Smooth muscle cell (in vitro differentiated cells): Measurements from ENCODE around the gene GNG11. TPM values are rescaled to one million over a fixed set of nuclear protein-coding genes. Genes with fewer than 3 reads are reported as not detected.

Experiments used
- DNase-seq: peaks from one replicate; lab custom pipeline; 2025; ENCODE audit not compliant: unreplicated experiment; lab: John Stamatoyannopoulos, UW
- H2AFZ ChIP-seq: fragments of 200-600 bp; sonication (generic); 2 replicates; pipeline ENCODE4 v1.6.0; 2016; ENCODE audit warnings: antibody characterized with exemption, low read depth, mild to moderate bottlenecking
- H3F3A ChIP-seq: fragments of 200-600 bp; sonication (generic); 2 replicates; pipeline ENCODE4 v1.6.0; 2017; ENCODE audit warnings: antibody characterized with exemption, low read depth
- H3K27ac ChIP-seq: fragments of 200-600 bp; sonication (generic); 2 replicates; pipeline ENCODE4 v1.5.1; 2016; ENCODE audit warnings: low read depth, mild to moderate bottlenecking
- H3K27me3 ChIP-seq: fragments of 200-600 bp; sonication (generic); 2 replicates; pipeline ENCODE4 v1.6.1; 2016; ENCODE audit warnings: low read depth, mild to moderate bottlenecking
- H3K36me3 ChIP-seq: fragments of 200-600 bp; sonication (generic); 2 replicates; pipeline ENCODE4 v1.5.1; 2016; ENCODE audit warnings: low read depth
- H3K4me1 ChIP-seq: fragments of 200-600 bp; sonication (generic); 2 replicates; pipeline ENCODE4 v1.5.1; 2016; ENCODE audit warnings: low read depth
- H3K4me2 ChIP-seq: fragments of 200-600 bp; sonication (generic); 2 replicates; pipeline ENCODE4 v1.6.0; 2016; ENCODE audit warnings: mild to moderate bottlenecking
- H3K4me3 ChIP-seq: fragments of 200-600 bp; sonication (generic); 2 replicates; pipeline ENCODE4 v1.5.1; 2016; ENCODE audit warnings: mild to moderate bottlenecking
- H3K79me2 ChIP-seq: fragments of 200-600 bp; sonication (generic); 2 replicates; pipeline ENCODE4 v1.6.0; 2016; ENCODE audit warnings: low read depth, mild to moderate bottlenecking
- H3K9ac ChIP-seq: fragments of 200-600 bp; sonication (generic); 2 replicates; pipeline ENCODE4 v1.6.0; 2016; ENCODE audit warnings: low read depth
- H3K9me3 ChIP-seq: fragments of 200-600 bp; sonication (generic); replicated peaks from 2 replicates; pipeline ENCODE4 v1.5.1; 2016; ENCODE audit warnings: low read depth
- H4K20me1 ChIP-seq: fragments of 200-600 bp; sonication (generic); 2 replicates; pipeline ENCODE4 v1.6.0; 2016; ENCODE audit warnings: low read depth
- CTCF ChIP-seq: fragments of 200-600 bp; sonication (generic); IDR thresholded peaks from 2 replicates; pipeline ENCODE4 v1.5.1; 2017; ENCODE audit warnings: borderline replicate concordance, mild to moderate bottlenecking, antibody characterized with exemption; ENCODE audit not compliant: insufficient read depth, poor library complexity, severe bottlenecking
- WGBS: methylation state at CpG from one replicate; pipeline ENCODE4 v1.1.7; 2016; ENCODE audit warnings: low lambda C conversion rate; 5-methylcytosine and 5-hydroxymethylcytosine counted together
- polyA plus RNA-seq: library from polyadenylated mRNA; unstranded; fragments of >200 nt; fragmentation: Nextera tagmentation; extraction: Ambion mirVana; gene quantifications from 2 replicates; pipeline ENCODE4 v1.2.1, GENCODE V29; 2016
- total RNA-seq: library from RNA; depleted of rRNA; stranded (reverse); fragments of >200 nt; gene quantifications from 2 replicates; pipeline ENCODE4 v1.2.3, GENCODE V29; 2014

GNG11 gene
- total and polyA plus RNA-seq, 2 experiments from 2014 or later: 13.4 to 31.2 TPM

GRCh38 chr7:93921186-93921585, 349 bp upstream of the GNG11 start:
- H3K4me3 ChIP-seq: peak overlapping the region; percentile 55
- no peaks in the 10 kb centered on the region for H3K27me3 ChIP-seq
- no peaks in the 10 kb centered on the region for H3K9me3 ChIP-seq
- WGBS: 71% methylated on average over 8 of the region's 8 CpGs
- DNase-seq: no peak
- no peaks in the 10 kb centered on the region for H4K20me1 ChIP-seq
- peak overlapping the region; percentile 85 for H3K4me2 ChIP-seq
- H3K27ac ChIP-seq: peak overlapping the region; percentile 76
- H3K9ac ChIP-seq: no peak overlapping the region
- H3F3A ChIP-seq: peaks cover 7% of the 10 kb centered on the region
- H3K79me2 ChIP-seq: peaks cover 17% of the 10 kb centered on the region
- peak overlapping the region; percentile 68 for H2AFZ ChIP-seq
- no peak for TF ChIP-seq CTCF
- peaks cover 24% of the 10 kb centered on the region for H3K4me1 ChIP-seq
- peaks cover 3% of the 10 kb centered on the region for H3K36me3 ChIP-seq

GRCh38 chr7:93923296-93923695, 1.8 kb downstream of the GNG11 start:
- Histone ChIP-seq H2AFZ (no peak overlapping the region), H3K4me1 (peaks cover 24% of the 10 kb centered on the region), H3K27ac (no peak overlapping the region), H3K79me2 (peaks cover 17% of the 10 kb centered on the region), H3K4me3 (peak overlapping the region; percentile 55), H3K9me3 (no peaks in the 10 kb centered on the region), H3K9ac (no peak overlapping the region), H3K27me3 (no peaks in the 10 kb centered on the region), H3K4me2 (peak overlapping the region; percentile 85), H4K20me1 (no peaks in the 10 kb centered on the region), H3F3A (peaks cover 7% of the 10 kb centered on the region), H3K36me3 (peaks cover 6% of the 10 kb centered on the region)
- no peak for DNase-seq
- WGBS: 81% methylated on average over 6 of the region's 6 CpGs
- no peak for TF ChIP-seq CTCF

GRCh38 chr7:93923942-93924341, 2.4 kb downstream of the GNG11 start:
- no peaks in the 10 kb centered on the region for H3K27me3 ChIP-seq
- H2AFZ ChIP-seq: no peak overlapping the region
- no peak overlapping the region for H3K27ac ChIP-seq
- no peaks in the 10 kb centered on the region for H3K9me3 ChIP-seq
- H3K36me3 ChIP-seq: peaks cover 6% of the 10 kb centered on the region
- DNase-seq: no peak
- no peaks in the 10 kb centered on the region for H4K20me1 ChIP-seq
- H3K79me2 ChIP-seq: peaks cover 17% of the 10 kb centered on the region
- WGBS: 9% methylated on average over 1 of the region's 1 CpG
- no peak overlapping the region for H3K9ac ChIP-seq
- H3K4me1 ChIP-seq: peaks cover 24% of the 10 kb centered on the region
- peak overlapping the region; percentile 85 for H3K4me2 ChIP-seq
- H3F3A ChIP-seq: peaks cover 7% of the 10 kb centered on the region
- no peak for TF ChIP-seq CTCF
- peak overlapping the region; percentile 55 for H3K4me3 ChIP-seq

GRCh38 chr7:93926800-93927199, 5.3 kb downstream of the GNG11 start:
- 79% methylated on average over 1 of the region's 1 CpG for WGBS
- no peak for TF ChIP-seq CTCF
- Histone ChIP-seq H2AFZ (no peak overlapping the region), H3K4me1 (peaks cover 17% of the 10 kb centered on the region), H3K36me3 (peaks cover 6% of the 10 kb centered on the region), H3K4me3 (no peak overlapping the region), H3F3A (no peaks in the 10 kb centered on the region), H3K79me2 (peaks cover 17% of the 10 kb centered on the region), H3K4me2 (no peak overlapping the region), H4K20me1 (no peaks in the 10 kb centered on the region), H3K9me3 (no peaks in the 10 kb centered on the region), H3K27ac (no peak overlapping the region), H3K27me3 (no peaks in the 10 kb centered on the region), H3K9ac (no peak overlapping the region)
- DNase-seq: no peak
